G401 (cell line): ENCODE data around the gene TSEN34. TPM values are rescaled to one million over a fixed set of nuclear protein-coding genes. Genes with fewer than 3 reads are reported as not detected.

Source experiments
- total RNA-seq: library from RNA; depleted of rRNA; stranded (reverse); fragments of >200 nt; shearing (Covaris generic); gene quantifications from 2 replicates; pipeline ENCODE4 v1.2.3, GENCODE V29; 2014; rRNA removed

The TSEN34 gene
- total RNA-seq, 1 experiment from 2014 or later, result 146 TPM

Other genes with a start within 250 kb of the TSEN34 start
- gene CACNG8, start 228.4 kb upstream of the TSEN34 start, total RNA-seq, result 0.68 and 1.8 TPM in 2 replicates
- gene CACNG6, start 199.7 kb upstream of the TSEN34 start, total RNA-seq, result not detected in 2 replicates
- gene VSTM1, start 127.4 kb upstream of the TSEN34 start, total RNA-seq, result 0.71 TPM in 1 of 2 replicates, not detected in the other
- gene TARM1, start 109.9 kb upstream of the TSEN34 start, total RNA-seq, result not detected in 2 replicates
- gene OSCAR, start 90.5 kb upstream of the TSEN34 start, total RNA-seq, result 1.7 TPM in 1 of 2 replicates, not detected in the other
- 28.7 and 54.7 TPM in 2 replicates for gene NDUFA3, start 88.5 kb upstream of the TSEN34 start, total RNA-seq
- gene TFPT, start 75.7 kb upstream of the TSEN34 start, total RNA-seq, result 21.6 and 23.5 TPM in 2 replicates
- gene PRPF31, start 75.6 kb upstream of the TSEN34 start, total RNA-seq, result 111 and 113 TPM in 2 replicates
- 11.6 and 15.2 TPM in 2 replicates for gene CNOT3, start 53.5 kb upstream of the TSEN34 start, total RNA-seq
- 5.5 and 7.3 TPM in 2 replicates for gene LENG1, start 31.6 kb upstream of the TSEN34 start, total RNA-seq
- gene TMC4, start 18.1 kb upstream of the TSEN34 start, total RNA-seq, result 9.6 TPM in 1 of 2 replicates, not detected in the other
- gene MBOAT7, start 1.7 kb upstream of the TSEN34 start, total RNA-seq, result 36.3 and 46.0 TPM in 2 replicates
- gene RPS9, start 9.6 kb downstream of the TSEN34 start, total RNA-seq, result 2,874 and 3,759 TPM in 2 replicates
- 0.74 and 0.81 TPM in 2 replicates for gene LILRB3, start 31.7 kb downstream of the TSEN34 start, total RNA-seq
- gene LILRA6, start 51.5 kb downstream of the TSEN34 start, total RNA-seq, result not detected in 2 replicates
- gene LILRB5, start 66.0 kb downstream of the TSEN34 start, total RNA-seq, result not detected in 2 replicates
- not detected in 2 replicates for gene LILRB2, start 89.8 kb downstream of the TSEN34 start, total RNA-seq
- not detected in 2 replicates for gene LILRA5, start 121.9 kb downstream of the TSEN34 start, total RNA-seq
- gene LILRA4, start 147.9 kb downstream of the TSEN34 start, total RNA-seq, result not detected in 2 replicates
- 0.37 TPM in 1 of 2 replicates, not detected in the other for gene LAIR1, start 173.6 kb downstream of the TSEN34 start, total RNA-seq
- 0.10 and 0.12 TPM in 2 replicates for gene TTYH1, start 224.2 kb downstream of the TSEN34 start, total RNA-seq